GM12878 (cell line): ENCODE data around the gene PIK3R4. TPM values are rescaled to one million over a fixed set of nuclear protein-coding genes. Genes with fewer than 3 reads are reported as not detected.

Source experiments
- ATAC-seq: fragments of 200-7000 bp; cut with Tn5 transposase; 3 replicates; pipeline ENCODE4 v1.9.1; 2020; ENCODE audit warnings: mild to moderate bottlenecking, moderate library complexity
- BruUV-seq: library from RNA; stranded (reverse); fragments of 400-500 nt; replicated peaks from 2 replicates; lab custom pipeline; 2021; lab: Mats Ljungman, UMichigan
- CTCF ChIA-PET: fragments of 300-600 bp; sonication (Branson Sonifier 250); formaldehyde crosslinking; extraction: SDS; loops from one replicate; lab custom pipeline; 2021; ENCODE audit warnings: inconsistent platforms; lab: Yijun Ruan, JAX
- POLR2A ChIA-PET: fragments of 350-600 bp; formaldehyde crosslinking; extraction: SDS; loops from one replicate; lab custom pipeline; 2021; ENCODE audit warnings: inconsistent platforms; lab: Charles Lee
- RAD21 ChIA-PET: fragments of 300-600 bp; sonication (Branson Sonifier 250); formaldehyde crosslinking; loops from one replicate; lab custom pipeline; 2023; ENCODE audit warnings: antibody characterized with exemption; ENCODE audit not compliant: unreplicated experiment; lab: Charles Lee
- SMC1A ChIA-PET: fragments of 300-600 bp; sonication (Branson Sonifier 250); formaldehyde crosslinking; loops from one replicate; lab custom pipeline; 2023; ENCODE audit not compliant: unreplicated experiment, uncharacterized antibody; lab: Charles Lee
- DNase-seq: peaks from one replicate; pipeline ENCODE4 v3.0.0-alpha.2; 2011; ENCODE audit warnings: low read depth, low spot score
- FAIRE-seq: peaks from 3 replicates; lab custom pipeline; 2011; peaks lifted over from hg19 to GRCh38; lab: Jason Lieb, UNC
- H2AFZ ChIP-seq: 2 replicates; pipeline ENCODE4 v1.6.0; 2011; ENCODE audit warnings: low read depth, low read length, control low read depth; ENCODE audit not compliant: control insufficient read depth
- H3K27ac ChIP-seq: 2 replicates; pipeline ENCODE4 v1.5.1; 2011; ENCODE audit warnings: control low read depth; ENCODE audit not compliant: control insufficient read depth, insufficient read depth
- H3K27me3 ChIP-seq, 2 experiments: replicated peaks in 1 of 2; 2 replicates each; pipeline versions ENCODE4 v1.6.0 to v1.6.1; 2011; ENCODE audit warnings: low read length in 1 of 2; ENCODE audit not compliant: control insufficient read depth in 2 of 2, insufficient read depth in 2 of 2
- H3K36me3 ChIP-seq, 2 experiments: 2 replicates each; pipeline ENCODE4 v1.5.1; 2011; ENCODE audit warnings: low read length in 1 of 2; ENCODE audit not compliant: control insufficient read depth in 2 of 2, insufficient read depth in 2 of 2
- H3K4me1 ChIP-seq: 2 replicates; pipeline ENCODE4 v1.6.1; 2011; ENCODE audit warnings: mild to moderate bottlenecking, low read length, moderate library complexity, mixed read lengths; ENCODE audit not compliant: control insufficient read depth, insufficient read depth
- H3K4me2 ChIP-seq: 2 replicates; pipeline ENCODE4 v1.6.0; 2011; ENCODE audit warnings: control low read depth; ENCODE audit not compliant: control insufficient read depth, insufficient read depth
- H3K4me3 ChIP-seq: fragments of 200-600 bp; sonication (generic); 2 replicates; pipeline ENCODE4 v1.5.1; 2016
- H3K79me2 ChIP-seq: 2 replicates; pipeline ENCODE4 v1.6.0; 2011; ENCODE audit warnings: low read length; ENCODE audit not compliant: control insufficient read depth, insufficient read depth
- H3K9ac ChIP-seq: 2 replicates; pipeline ENCODE4 v1.8.0; 2011; ENCODE audit warnings: low read length, control low read depth, mixed read lengths; ENCODE audit not compliant: control insufficient read depth, insufficient read depth
- H3K9me3 ChIP-seq: replicated peaks from 3 replicates; pipeline ENCODE4 v1.5.1; 2011; ENCODE audit warnings: mild to moderate bottlenecking, low read length; ENCODE audit not compliant: control insufficient read depth, insufficient read depth
- H4K20me1 ChIP-seq: 2 replicates; pipeline ENCODE4 v1.6.0; 2011; ENCODE audit not compliant: control insufficient read depth, insufficient read depth
- CREM ChIP-seq: IDR thresholded peaks from 2 replicates; pipeline ENCODE4 v1.6.1; 2014; ENCODE audit warnings: antibody characterized with exemption, low read depth
- IRF3 ChIP-seq: fragments of 450-650 bp; IDR thresholded peaks from 2 replicates; pipeline ENCODE4 v1.6.1; 2014; ENCODE audit warnings: mild to moderate bottlenecking
- RFX5 ChIP-seq: IDR thresholded peaks from 2 replicates; pipeline ENCODE4 v1.6.1; 2011; ENCODE audit warnings: low read depth, low read length, improper control_type of control experiment
- SIX5 ChIP-seq: IDR thresholded peaks from 2 replicates; pipeline ENCODE4 v1.6.1; 2011; ENCODE audit warnings: mild to moderate bottlenecking, low read depth, low read length, moderate library complexity; ENCODE audit not compliant: severe bottlenecking
- ZBTB4 ChIP-seq: fragments of 450-650 bp; formaldehyde crosslinking; IDR thresholded peaks from 2 replicates; pipeline ENCODE4 v1.4.0; 2022; ENCODE audit warnings: mild to moderate bottlenecking, moderate library complexity
- WGBS: methylation state at CpG from one replicate; pipeline ENCODE4 v1.1.6; 2016; ENCODE audit warnings: low lambda C conversion rate; ENCODE audit not compliant: insufficient replicate concordance, insufficient coverage; ENCODE audit errors: missing lambda C conversion rate; 5-methylcytosine and 5-hydroxymethylcytosine counted together
- in situ Hi-C: fragments of 300-500 bp; cut with MboI; formaldehyde crosslinking; loops from 9 replicates; pipeline ENCODE4 v1.14.3; 2018; ENCODE audit warnings: mixed read lengths
- intact Hi-C: fragments of 100-400 bp; cut with micrococcal nuclease; formaldehyde crosslinking; loops from one replicate; pipeline ENCODE4 v1.14.2; 2022; ENCODE audit not compliant: unreplicated experiment
- polyA plus RNA-seq, 11 experiments: library from polyadenylated mRNA; depleted of rRNA in 4 of 11; unstranded in 6 of 11; stranded (reverse) in 5 of 11; fragments of >200 nt; fragmentation: Nextera tagmentation in 4 of 11; fragmentation: Illumina TruSeq in 1 of 11; extraction: Ambion mirVana in 4 of 11; extraction: Trizol in 1 of 11; gene quantifications; 1 replicate in 1 of 11; 2 replicates in 10 of 11; pipeline versions ENCODE4 v1.2.1 to v1.2.3, GENCODE V29; 2011 to 2016; ENCODE audit warnings: inconsistent platforms in 2 of 11, missing spikeins in 2 of 11, low read depth in 1 of 11
- total RNA-seq, 4 experiments: library from RNA; depleted of rRNA in 3 of 4; stranded (reverse); fragments of >200 nt in 3 of 4; fragmentation: Illumina TruSeq in 1 of 4; extraction: Trizol in 1 of 4; gene quantifications; 2 replicates each; pipeline versions ENCODE4 v1.2.1 to v1.2.3, GENCODE V29; 2013 to 2021

Gene PIK3R4
- total and polyA plus RNA-seq, 10 of the 15 experiments (the other 5 are each of a cell fraction or from before 2014, with no cell fraction given) = 22.6 to 50.2 (median 31.1) TPM

GRCh38 chr3:130656627-130657026, 90.0 kb downstream of the PIK3R4 start:
- WGBS = 54% methylated on average over 5 of the region's 5 CpGs
- POLR2A ChIA-PET = no interaction called here
- no peak overlapping the region for H3K4me3 ChIP-seq
- no peaks in the 10 kb centered on the region for H4K20me1 ChIP-seq
- in situ Hi-C loops (no loop called here), intact Hi-C loops (no loop called here)
- RAD21 ChIA-PET = no interaction called here
- no peaks in the 10 kb centered on the region for H3K79me2 ChIP-seq
- H3K4me2 ChIP-seq = no peak overlapping the region
- no peak for DNase-seq
- H3K36me3 ChIP-seq = no peaks in the 10 kb centered on the region
- CTCF ChIA-PET = no interaction called here
- H3K27ac ChIP-seq = no peak overlapping the region
- no peak overlapping the region for H3K9ac ChIP-seq
- no peaks in the 10 kb centered on the region for H3K4me1 ChIP-seq
- ATAC-seq = no peak
- no peak for FAIRE-seq
- no peak overlapping the region for H2AFZ ChIP-seq
- no peak for TF ChIP-seq ZBTB4 (CRISPR knock-in tag)
- TF ChIP-seq SIX5 = no peak
- no peaks in the 10 kb centered on the region for H3K9me3 ChIP-seq
- no peaks in the 10 kb centered on the region for H3K27me3 ChIP-seq
- SMC1A ChIA-PET = no interaction called here
- no TSS peak for BruUV-seq

- FAIRE-seq = no peak
- CTCF ChIA-PET = interaction anchor here (0.9 to 1.4 kb wide), 2 partner anchors 8 to 15 kb away, joined by 3 to 4 read pairs; no protein-coding TSS in a partner anchor
- RAD21 ChIA-PET = no interaction called here
- no peak overlapping the region for H3K4me3 ChIP-seq
- BruUV-seq = no TSS peak
- SMC1A ChIA-PET = no interaction called here
- H3K36me3 ChIP-seq = no peaks in the 10 kb centered on the region
- no peak overlapping the region for H3K27ac ChIP-seq
- no peak overlapping the region for H3K9ac ChIP-seq
- TF ChIP-seq CREM (no peak), IRF3 (no peak), RFX5 (no peak)
- TF ChIP-seq, all 136 proteins: peak for 0
- Histone ChIP-seq H3K4me2 (no peak overlapping the region), H3K27me3 (no peaks in the 10 kb centered on the region), H2AFZ (no peak overlapping the region), H3K4me1 (no peaks in the 10 kb centered on the region), H4K20me1 (no peaks in the 10 kb centered on the region), H3K9me3 (no peaks in the 10 kb centered on the region), H3K79me2 (no peaks in the 10 kb centered on the region)
- POLR2A ChIA-PET = no interaction called here
- in situ Hi-C loops (no loop called here), intact Hi-C loops (no loop called here)
- 24% methylated on average over 2 of the region's 2 CpGs for WGBS
- no peak for DNase-seq
- no peak; the same call in 2 of the 3 replicates for ATAC-seq
Observed at GRCh38 chr3:130654921-130655320, 91.7 kb downstream of the PIK3R4 start.
